Caco-2 (cell line): ENCODE measurements around the gene EFHC1. TPM values are rescaled to one million over a fixed set of nuclear protein-coding genes. Genes with fewer than 3 reads are reported as not detected.

Experiments used
- BruUV-seq: library from RNA; stranded (reverse); fragments of 400-500 nt; replicated peaks from 2 replicates; lab custom pipeline; 2021; lab: Mats Ljungman, UMichigan
- CTCF ChIA-PET: fragments of 300-600 bp; sonication (Branson Sonifier 250); formaldehyde crosslinking; loops from one replicate; lab custom pipeline; 2022; ENCODE audit warnings: antibody characterized with exemption; lab: Charles Lee
- POLR2A ChIA-PET: fragments of 300-600 bp; sonication (Branson Sonifier 250); formaldehyde crosslinking; loops from one replicate; lab custom pipeline; 2022; ENCODE audit warnings: antibody characterized with exemption; lab: Charles Lee
- DNase-seq, 2 experiments: peaks; one replicate each; pipeline versions ENCODE4 v3.0.0 to v3.0.0-alpha.2; 2020 to 2022
- H3K27me3 ChIP-seq: replicated peaks from 2 replicates; pipeline ENCODE4 v1.6.0; 2011; ENCODE audit warnings: low read length; ENCODE audit not compliant: control insufficient read depth, insufficient read depth
- H3K36me3 ChIP-seq: 2 replicates; pipeline ENCODE4 v1.5.1; 2011; ENCODE audit warnings: low read length; ENCODE audit not compliant: control insufficient read depth, insufficient read depth
- H3K4me1 ChIP-seq: fragments of 250-450 bp; sonication (Bioruptor Pico); 2 replicates; pipeline ENCODE4 v1.5.1; 2020; ENCODE audit warnings: mild to moderate bottlenecking
- H3K4me3 ChIP-seq: 2 replicates; pipeline ENCODE4 v1.5.1; 2011; ENCODE audit warnings: low read depth, mild to moderate bottlenecking, control low read depth, low read length
- H3K9me3 ChIP-seq: fragments of 250-450 bp; sonication (Bioruptor Pico); 2 replicates; pipeline ENCODE4 v1.5.1; 2020; ENCODE audit warnings: mild to moderate bottlenecking, moderate library complexity
- H3K27ac Mint-ChIP-seq: one replicate; pipeline ENCODE4 v1.8.0; 2022; ENCODE audit warnings: mixed read lengths; ENCODE audit not compliant: unreplicated experiment
- H3K27me3 Mint-ChIP-seq: one replicate; pipeline ENCODE4 v1.8.0; 2022; ENCODE audit warnings: mixed read lengths; ENCODE audit not compliant: insufficient read depth, unreplicated experiment
- H3K36me3 Mint-ChIP-seq: one replicate; pipeline ENCODE4 v1.8.0; 2022; ENCODE audit warnings: mild to moderate bottlenecking, mixed read lengths; ENCODE audit not compliant: insufficient read depth, unreplicated experiment
- H3K4me1 Mint-ChIP-seq: one replicate; pipeline ENCODE4 v1.8.0; 2022; ENCODE audit warnings: low read depth, mixed read lengths; ENCODE audit not compliant: unreplicated experiment
- H3K4me3 Mint-ChIP-seq: one replicate; pipeline ENCODE4 v1.8.0; 2022; ENCODE audit warnings: mild to moderate bottlenecking, moderate library complexity, mixed read lengths; ENCODE audit not compliant: unreplicated experiment
- H3K9me3 Mint-ChIP-seq: one replicate; pipeline ENCODE4 v1.8.0; 2022; ENCODE audit warnings: mixed read lengths; ENCODE audit not compliant: unreplicated experiment
- CTCF ChIP-seq, 2 experiments: fragments of 200-600 bp in 1 of 2; IDR thresholded peaks; 1 replicate in 1 of 2; 2 replicates in 1 of 2; pipeline versions ENCODE4 v1.5.1 to v1.8.0; 2011 to 2022; ENCODE audit warnings: antibody characterized with exemption in 1 of 2, control low read depth in 1 of 2, inconsistent platforms in 1 of 2, low read depth in 1 of 2, low read length in 1 of 2, mild to moderate bottlenecking in 1 of 2, moderate library complexity in 1 of 2; ENCODE audit not compliant: insufficient read depth in 1 of 2, severe bottlenecking in 1 of 2, unreplicated experiment in 1 of 2
- intact Hi-C: fragments of 100-400 bp; cut with micrococcal nuclease; formaldehyde crosslinking; loops from one replicate; pipeline ENCODE4 v1.10.0; 2022; ENCODE audit not compliant: unreplicated experiment
- total RNA-seq: library from RNA; stranded (reverse); gene quantifications from 2 replicates; pipeline ENCODE4 v1.2.3, GENCODE V29; 2022

EFHC1 gene
- total RNA-seq, 1 experiment from 2014 or later = 14.6 TPM

DNA sequence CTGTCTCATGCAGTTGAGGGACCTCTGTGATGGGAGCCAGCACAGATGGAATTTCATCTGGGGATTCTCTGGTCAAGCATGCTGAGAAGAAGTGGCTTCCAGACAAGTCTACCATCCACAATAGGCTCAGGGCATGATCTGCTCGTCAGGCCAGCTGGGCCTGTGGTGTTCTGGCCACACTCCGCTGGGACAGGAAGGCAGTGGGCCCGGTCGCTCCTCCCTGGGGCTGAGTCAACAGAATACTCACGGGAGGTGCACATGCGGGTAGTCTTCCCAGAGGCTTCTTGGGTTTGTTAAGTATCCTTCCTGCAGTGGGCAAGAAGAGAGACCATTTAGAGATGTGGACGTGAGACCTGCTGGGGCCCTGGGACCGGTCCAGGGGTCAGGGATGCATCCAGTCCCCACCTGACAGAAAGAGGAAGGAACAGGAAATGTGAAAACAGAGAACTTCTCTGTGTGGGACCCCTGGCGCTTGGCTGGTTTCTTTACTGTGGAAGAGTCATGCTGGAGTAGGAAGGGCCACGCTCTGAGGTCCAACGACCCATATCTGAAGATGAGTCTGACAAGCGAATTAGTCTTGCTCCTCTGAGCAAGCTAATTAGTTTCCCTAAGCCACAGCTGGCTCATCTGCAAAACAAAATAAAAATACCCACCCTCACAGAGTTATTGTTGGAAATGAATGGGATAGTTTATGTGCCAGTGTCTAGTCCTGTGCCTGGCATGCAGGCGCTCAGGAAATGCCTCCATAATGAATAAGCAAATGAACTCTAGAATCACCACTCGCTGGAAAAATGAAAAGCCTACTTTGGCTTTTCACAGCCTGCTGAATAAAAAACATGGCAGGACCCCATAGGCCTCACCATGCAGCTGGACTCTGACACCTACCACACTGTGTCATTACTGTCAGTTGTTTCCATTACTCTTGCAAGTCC is 89.4 kb downstream of the EFHC1 start:
- Mint-ChIP-seq H3K4me1 (peaks cover 15% of the 10 kb centered on the region), H3K4me3 (no peak overlapping the region), H3K27me3 (no peaks in the 10 kb centered on the region), H3K27ac (no peak overlapping the region), H3K36me3 (peaks cover 75% of the 10 kb centered on the region), H3K9me3 (no peaks in the 10 kb centered on the region)
- intact Hi-C loops = loop anchor here (5.0 kb wide), 1 partner anchor 58 kb away; no protein-coding TSS in a partner anchor
- POLR2A ChIA-PET = no interaction called here
- H3K4me3 ChIP-seq = no peak overlapping the region
- no peaks in the 10 kb centered on the region for H3K27me3 ChIP-seq
- DNase-seq = no peak
- no TSS peak for BruUV-seq
- peaks cover 5% of the 10 kb centered on the region; the same call in 1 of the 2 replicates for H3K36me3 ChIP-seq
- peaks cover 14% of the 10 kb centered on the region; the same call in 1 of the 2 replicates for H3K4me1 ChIP-seq
- no peak for TF ChIP-seq CTCF (IDR thresholded peaks at IDR 0.05; ENCODE audit: insufficient read depth in 1 of 2, low read depth in 1 of 2, low read length in 1 of 2, severe bottlenecking in 1 of 2, unreplicated experiment in 1 of 2)
- CTCF ChIA-PET = no interaction called here
- no peaks in the 10 kb centered on the region for H3K9me3 ChIP-seq

- no peak overlapping the region for H3K27ac Mint-ChIP-seq
- H3K4me1 ChIP-seq = peaks cover 20% of the 10 kb centered on the region; the same call in 1 of the 2 replicates
- POLR2A ChIA-PET = no interaction called here
- peaks cover 75% of the 10 kb centered on the region for H3K36me3 Mint-ChIP-seq
- no peak overlapping the region for H3K4me3 Mint-ChIP-seq
- CTCF ChIA-PET = no interaction called here
- H3K4me3 ChIP-seq = no peak overlapping the region
- H3K36me3 ChIP-seq = peaks cover 6% of the 10 kb centered on the region; the same call in 1 of the 2 replicates
- no peaks in the 10 kb centered on the region for H3K9me3 Mint-ChIP-seq
- BruUV-seq = no TSS peak
- intact Hi-C loops = loop anchor here (5.0 kb wide), 1 partner anchor 57 kb away; no protein-coding TSS in a partner anchor
- H3K9me3 ChIP-seq = no peaks in the 10 kb centered on the region
- no peaks in the 10 kb centered on the region for H3K27me3 Mint-ChIP-seq
- DNase-seq = no peak
- H3K27me3 ChIP-seq = no peaks in the 10 kb centered on the region
- H3K4me1 Mint-ChIP-seq = peaks cover 21% of the 10 kb centered on the region
- TF ChIP-seq CTCF (IDR thresholded peaks at IDR 0.05; ENCODE audit: insufficient read depth in 1 of 2, low read depth in 1 of 2, low read length in 1 of 2, severe bottlenecking in 1 of 2, unreplicated experiment in 1 of 2) = no peak
These were observed 90.0 kb downstream of the EFHC1 start for GRCh38 chr6:52510213-52510562.

- peaks cover 29% of the 10 kb centered on the region; the same call in 1 of the 2 replicates for H3K4me1 ChIP-seq
- H3K4me3 Mint-ChIP-seq = no peak overlapping the region
- no peaks in the 10 kb centered on the region for H3K27me3 ChIP-seq
- no peaks in the 10 kb centered on the region for H3K9me3 ChIP-seq
- H3K27ac Mint-ChIP-seq = no peak overlapping the region
- no TSS peak for BruUV-seq
- DNase-seq = no peak
- no peaks in the 10 kb centered on the region for H3K9me3 Mint-ChIP-seq
- H3K27me3 Mint-ChIP-seq = no peaks in the 10 kb centered on the region
- H3K36me3 ChIP-seq = peaks cover 5% of the 10 kb centered on the region
- TF ChIP-seq CTCF (IDR thresholded peaks at IDR 0.05; ENCODE audit: insufficient read depth in 1 of 2, low read depth in 1 of 2, low read length in 1 of 2, severe bottlenecking in 1 of 2, unreplicated experiment in 1 of 2) = no peak
- H3K4me3 ChIP-seq = no peak overlapping the region
- H3K4me1 Mint-ChIP-seq = peaks cover 25% of the 10 kb centered on the region
- ChIA-PET CTCF (no interaction called here), POLR2A (no interaction called here)
- peaks cover 75% of the 10 kb centered on the region for H3K36me3 Mint-ChIP-seq
- intact Hi-C loops = loop anchor here (5.0 kb wide), 1 partner anchor 56 kb away; no protein-coding TSS in a partner anchor
These were observed 91.0 kb downstream of the EFHC1 start for GRCh38 chr6:52511163-52511562.
